Nephron (organoid): ENCODE measurements around the gene BTBD9.
A peak's percentile ranks its signal among the peaks of the same experiment; 100 is the strongest.

Experiments used
- H3K27ac Mint-ChIP-seq, 3 experiments: 2 replicates each; pipeline ENCODE4 v1.8.0; 2020; ENCODE audit warnings: mixed read lengths in 3 of 3, mild to moderate bottlenecking in 2 of 3, moderate library complexity in 1 of 3
- H3K27me3 Mint-ChIP-seq: 2 replicates; pipeline ENCODE4 v1.8.0; 2021; ENCODE audit warnings: low read depth, mild to moderate bottlenecking, moderate library complexity, mixed read lengths
- H3K36me3 Mint-ChIP-seq: 2 replicates; pipeline ENCODE4 v1.8.0; 2020; ENCODE audit warnings: low read depth, mixed read lengths
- H3K4me1 Mint-ChIP-seq: 2 replicates; pipeline ENCODE4 v1.8.0; 2020; ENCODE audit warnings: mixed read lengths
- H3K4me3 Mint-ChIP-seq, 3 experiments: 2 replicates each; pipeline ENCODE4 v1.8.0; 2020; ENCODE audit warnings: mild to moderate bottlenecking in 3 of 3, mixed read lengths in 3 of 3, moderate library complexity in 2 of 3
- H3K9me3 Mint-ChIP-seq: 2 replicates; pipeline ENCODE4 v1.8.0; 2020; ENCODE audit warnings: mixed read lengths
- CTCF ChIP-seq, 3 experiments: fragments of 200-600 bp; sonication (generic); IDR thresholded peaks; one replicate each; pipeline ENCODE4 v1.5.0; 2021; ENCODE audit warnings: antibody characterized with exemption in 3 of 3; ENCODE audit not compliant: unreplicated experiment in 3 of 3

BTBD9 gene

GRCh38 chr6:38646166-38646878, 6.6 kb upstream of the BTBD9 start:
- peaks cover 3% of the 10 kb centered on the region for H3K9me3 Mint-ChIP-seq
- no peak for TF ChIP-seq CTCF (IDR thresholded peaks at IDR 0.05; ENCODE audit: unreplicated experiment in 3 of 3)
- H3K27me3 Mint-ChIP-seq: no peaks in the 10 kb centered on the region
- H3K36me3 Mint-ChIP-seq: peaks cover 10% of the 10 kb centered on the region
- H3K4me3 Mint-ChIP-seq: no peak overlapping the region
- H3K27ac Mint-ChIP-seq: no peak overlapping the region
- H3K4me1 Mint-ChIP-seq: no peaks in the 10 kb centered on the region

GRCh38 chr6:38644951-38645350, 5.2 kb upstream of the BTBD9 start:
- Mint-ChIP-seq H3K4me1 (peaks cover 6% of the 10 kb centered on the region), H3K27ac (no peak overlapping the region), H3K4me3 (no peak overlapping the region), H3K27me3 (no peaks in the 10 kb centered on the region), H3K36me3 (peaks cover 4% of the 10 kb centered on the region), H3K9me3 (no peaks in the 10 kb centered on the region)
- no peak for TF ChIP-seq CTCF (IDR thresholded peaks at IDR 0.05; ENCODE audit: unreplicated experiment in 3 of 3)

- no peaks in the 10 kb centered on the region for H3K9me3 Mint-ChIP-seq
- TF ChIP-seq CTCF (IDR thresholded peaks at IDR 0.05; ENCODE audit: unreplicated experiment in 3 of 3): no peak
- H3K36me3 Mint-ChIP-seq: peaks cover 3% of the 10 kb centered on the region
- peak overlapping the region in 2 of 3 experiments; percentile 86 to 89 for H3K27ac Mint-ChIP-seq
- peak overlapping the region; percentile 81 to 92 (median 90) for H3K4me3 Mint-ChIP-seq
- H3K4me1 Mint-ChIP-seq: peaks cover 21% of the 10 kb centered on the region
- H3K27me3 Mint-ChIP-seq: no peaks in the 10 kb centered on the region
Observed at GRCh38 chr6:38640216-38640909, 634 bp upstream of the BTBD9 start.

GRCh38 chr6:38638941-38639497, 710 bp downstream of the BTBD9 start:
- peaks cover 21% of the 10 kb centered on the region for H3K4me1 Mint-ChIP-seq

GRCh38 chr6:38637756-38638155, 2.0 kb downstream of the BTBD9 start:
- TF ChIP-seq CTCF (IDR thresholded peaks at IDR 0.05; ENCODE audit: unreplicated experiment in 3 of 3): no peak
- H3K36me3 Mint-ChIP-seq: no peaks in the 10 kb centered on the region
- H3K9me3 Mint-ChIP-seq: no peaks in the 10 kb centered on the region
- H3K4me1 Mint-ChIP-seq: peaks cover 21% of the 10 kb centered on the region
- no peaks in the 10 kb centered on the region for H3K27me3 Mint-ChIP-seq
- no peak overlapping the region for H3K27ac Mint-ChIP-seq
- H3K4me3 Mint-ChIP-seq: peak overlapping the region; percentile 17 to 92 (median 90)

More at GRCh38 chr6:38638941-38639497, 710 bp downstream of the BTBD9 start:
- H3K27me3 Mint-ChIP-seq: no peaks in the 10 kb centered on the region
- H3K4me3 Mint-ChIP-seq: peak overlapping the region; percentile 81 to 92 (median 90)
- TF ChIP-seq CTCF (IDR thresholded peaks at IDR 0.05; ENCODE audit: unreplicated experiment in 3 of 3): no peak
- H3K9me3 Mint-ChIP-seq: no peaks in the 10 kb centered on the region
- peaks cover 3% of the 10 kb centered on the region for H3K36me3 Mint-ChIP-seq
- H3K27ac Mint-ChIP-seq: peak overlapping the region; percentile 57 to 86 (median 67)
